HG03565 (cell line): ENCODE measurements around the gene CFAP97D2.
"Not testable (repeated sequence)": the region's sequence is repeated elsewhere in the genome, so short reads cannot be mapped to it uniquely, and the experiment has no call there.

Source experiments
- ATAC-seq: cut with Tn5 transposase; IDR thresholded peaks from one replicate; pipeline ENCODE4 v1.9.1; 2021; ENCODE audit warnings: mild to moderate bottlenecking, moderate library complexity; ENCODE audit not compliant: unreplicated experiment

The CFAP97D2 gene

DNA sequence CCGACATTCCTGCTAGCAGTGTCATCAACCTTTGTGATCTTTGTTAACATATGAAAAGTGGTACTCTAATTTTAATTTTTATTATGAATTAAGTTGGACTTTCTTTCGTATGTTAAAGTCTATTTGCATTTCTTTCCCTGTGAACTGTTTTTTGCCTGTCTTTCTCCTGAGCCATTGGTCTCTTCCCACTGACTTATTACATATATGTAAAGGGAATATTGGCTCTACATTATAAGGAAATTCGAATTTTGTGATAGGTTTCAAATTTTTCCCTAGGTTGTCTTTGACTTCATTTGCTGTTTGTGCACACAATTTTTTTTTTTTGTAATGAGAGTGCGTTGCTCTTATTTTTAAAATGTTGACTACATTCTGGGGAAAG is 55.2 kb downstream of the CFAP97D2 start:
- no peak for ATAC-seq

DNA sequence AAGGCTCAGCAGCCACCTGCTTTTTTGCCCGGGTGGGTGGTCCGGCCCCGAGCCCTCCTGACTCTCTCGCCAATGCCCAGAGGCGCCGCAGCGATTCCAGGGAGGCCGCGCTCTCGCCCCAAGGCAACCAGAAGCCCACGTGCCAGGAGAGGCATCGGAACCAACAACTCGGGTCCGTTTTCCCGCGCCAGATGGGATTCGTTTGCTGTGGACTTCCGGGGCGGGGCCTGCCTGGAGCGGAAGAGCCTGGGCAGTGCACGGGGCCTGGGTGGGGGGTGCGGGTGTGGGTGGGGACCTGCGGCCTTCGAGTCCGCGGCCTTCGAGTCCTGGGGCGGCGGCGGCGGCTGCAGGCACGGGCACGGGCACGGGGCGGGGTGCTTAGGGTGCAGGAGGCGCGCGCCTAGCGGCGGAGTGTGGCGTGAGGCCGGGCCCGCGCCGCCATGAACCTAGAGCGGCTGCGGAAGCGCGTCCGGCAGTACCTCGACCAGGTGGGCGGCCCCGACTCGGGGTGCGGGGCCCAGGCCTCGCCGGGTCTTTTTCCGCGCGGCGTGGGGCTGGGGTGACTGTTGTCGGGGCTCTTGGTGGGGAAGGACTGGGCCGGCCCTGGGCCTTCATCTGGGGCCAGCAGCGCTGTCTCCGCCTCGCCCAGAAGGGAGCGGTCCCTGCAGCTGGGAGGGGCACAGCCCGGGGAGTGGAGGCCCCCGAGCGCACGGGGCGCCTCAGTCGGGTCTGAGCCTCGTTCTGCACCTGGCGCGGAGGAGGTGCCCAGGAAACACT is 55.8 kb downstream of the CFAP97D2 start, which contains the start of gene CDC16:
Gene CDC16 (plus strand): TSS at position 253 of the 777 bp plus-strand sequence. CDS start 188 bp downstream, at position 441.
- ATAC-seq: peak; percentile 67

DNA sequence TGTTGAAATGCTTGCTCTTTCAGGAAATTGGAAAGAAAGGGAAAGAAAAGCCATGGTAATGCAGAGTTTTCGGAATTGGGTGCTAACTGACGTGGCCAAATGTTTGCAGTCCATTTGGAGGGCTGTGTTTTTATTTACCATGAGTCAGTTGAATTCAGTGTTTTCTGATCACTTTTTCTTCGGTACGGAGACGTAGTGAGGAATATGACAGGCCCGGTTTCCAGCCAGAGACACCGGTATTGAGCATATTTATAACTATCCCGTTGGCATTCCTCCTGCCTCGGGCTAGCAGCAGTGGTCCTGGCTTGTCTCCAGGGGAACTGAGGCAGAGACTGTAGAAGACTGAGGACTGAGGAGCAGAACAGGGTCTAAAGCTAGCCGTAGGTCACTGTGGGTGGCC is 56.6 kb downstream of the CFAP97D2 start:
- ATAC-seq: no peak

DNA sequence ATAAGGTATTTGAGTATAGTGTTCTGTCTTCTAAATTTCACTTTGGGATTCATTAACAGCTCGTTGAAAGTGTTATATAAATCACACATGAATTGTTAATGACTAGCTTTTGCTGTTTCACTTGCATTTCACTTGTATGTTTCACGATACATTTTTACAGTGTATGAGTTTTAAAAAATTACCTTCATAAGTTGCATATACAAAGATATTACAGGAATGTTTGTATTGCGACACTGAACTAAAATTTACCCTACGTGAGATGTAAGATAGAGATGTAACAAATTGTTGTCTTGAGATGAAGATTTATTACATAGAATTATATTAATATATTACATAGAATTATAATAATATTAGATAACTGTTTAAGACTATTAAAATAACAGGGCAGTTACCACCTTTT is 57.2 kb downstream of the CFAP97D2 start:
- no peak for ATAC-seq

DNA sequence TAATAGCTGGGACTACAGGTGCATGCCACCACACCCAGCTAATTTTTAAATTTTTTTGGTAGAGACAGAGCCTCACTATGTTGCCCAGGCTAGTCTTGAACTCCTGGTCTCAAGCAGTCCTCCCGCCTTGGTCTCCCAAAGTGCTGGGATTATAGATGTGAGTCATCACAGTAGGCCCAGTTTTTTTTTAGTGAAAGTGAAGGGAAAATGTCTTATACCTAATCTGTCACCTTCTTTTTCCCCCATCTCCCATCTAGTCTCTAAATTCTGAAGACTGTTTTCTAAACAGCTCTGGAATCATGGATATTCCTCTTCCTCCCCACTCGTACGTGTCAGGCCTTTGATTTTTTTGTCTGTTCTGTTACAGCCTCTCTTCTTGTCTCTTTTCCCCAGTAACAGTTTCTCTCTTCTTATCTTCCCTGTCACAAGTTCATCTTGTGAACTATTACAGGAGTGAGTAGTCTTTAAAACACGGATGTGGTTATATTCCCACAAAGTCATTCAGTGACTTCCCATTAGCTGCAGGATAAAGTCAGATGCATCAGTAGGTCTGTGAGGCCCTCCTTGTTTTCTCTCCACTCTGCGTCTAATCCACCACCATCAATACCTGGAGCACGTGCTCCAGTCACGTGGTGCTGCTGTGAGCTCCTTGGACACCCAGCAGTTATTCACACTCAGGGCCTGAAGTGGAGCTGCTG is 58.5 kb downstream of the CFAP97D2 start:
- ATAC-seq: no peak

DNA sequence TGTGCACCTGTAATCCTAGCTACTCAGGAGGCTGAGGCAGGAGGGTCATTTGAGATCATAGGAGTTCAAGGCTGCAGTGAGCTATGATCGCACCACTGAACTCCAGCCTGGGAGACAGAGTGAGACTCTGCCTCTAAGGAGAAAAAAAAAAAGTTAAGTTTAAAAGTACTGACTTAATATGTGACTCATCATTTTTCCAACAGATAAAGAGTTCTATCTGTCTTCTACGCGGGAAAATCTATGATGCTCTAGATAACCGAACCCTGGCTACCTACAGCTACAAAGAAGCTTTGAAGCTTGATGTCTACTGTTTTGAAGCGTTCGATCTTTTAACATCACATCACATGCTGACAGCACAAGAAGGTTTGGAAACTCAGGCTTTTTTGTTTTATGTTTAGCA is 62.9 kb downstream of the CFAP97D2 start:
- no peak for ATAC-seq

DNA sequence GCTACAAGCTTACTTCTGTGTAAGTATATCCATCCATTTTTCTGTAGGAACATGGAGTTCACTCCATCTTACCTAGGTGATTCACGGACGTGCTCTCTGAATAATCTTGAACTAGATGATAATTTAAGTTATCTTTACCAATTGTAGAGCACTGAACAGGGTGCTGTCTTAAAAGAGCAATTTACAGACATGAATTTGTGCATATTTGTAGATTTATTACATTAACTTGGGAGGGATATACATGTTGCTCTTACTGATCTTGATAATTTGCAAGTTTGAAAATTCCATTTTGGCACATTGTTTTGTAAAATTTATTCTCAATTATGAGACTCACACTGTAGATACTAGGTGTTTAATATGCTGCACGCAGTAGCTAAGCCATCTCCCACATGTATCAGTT is 64.9 kb downstream of the CFAP97D2 start:
- no peak for ATAC-seq

DNA sequence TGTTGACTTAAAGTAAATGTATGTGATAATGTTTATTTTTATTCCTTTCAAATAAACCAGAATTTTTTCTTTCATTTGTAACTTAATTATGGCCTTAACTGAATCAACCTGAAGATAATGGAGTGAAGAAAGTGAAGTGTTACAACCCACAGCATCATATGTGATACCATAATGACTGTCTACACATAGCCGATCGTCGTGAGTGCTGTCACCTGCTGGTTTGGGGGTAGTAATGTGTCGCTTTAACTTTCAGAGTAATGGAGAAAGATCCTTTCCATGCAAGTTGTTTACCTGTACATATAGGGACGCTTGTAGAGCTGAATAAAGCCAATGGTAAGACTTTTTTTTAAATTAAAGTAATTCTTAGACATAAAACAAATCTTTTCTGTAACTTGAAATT is 65.6 kb downstream of the CFAP97D2 start:
- no peak for ATAC-seq

DNA sequence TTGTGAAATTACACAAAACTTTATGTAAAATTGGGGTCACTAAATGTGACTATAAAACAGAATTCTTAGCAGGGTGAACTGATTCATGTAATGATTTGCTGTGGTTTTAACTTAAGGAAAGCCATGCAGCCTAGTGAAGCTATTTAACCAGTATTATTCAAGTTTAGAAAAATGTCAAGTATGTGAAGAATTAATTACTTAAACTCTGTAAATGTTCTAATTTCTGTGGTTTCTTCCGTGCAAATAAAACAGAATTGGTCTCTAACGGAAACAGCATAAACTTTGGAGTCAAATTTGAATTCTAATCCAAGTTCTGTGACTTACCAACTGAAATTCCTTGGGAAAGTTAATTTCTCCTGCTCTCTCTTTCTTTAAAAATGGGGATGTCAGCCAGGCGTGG is 69.0 kb downstream of the CFAP97D2 start:
- no peak for ATAC-seq

DNA sequence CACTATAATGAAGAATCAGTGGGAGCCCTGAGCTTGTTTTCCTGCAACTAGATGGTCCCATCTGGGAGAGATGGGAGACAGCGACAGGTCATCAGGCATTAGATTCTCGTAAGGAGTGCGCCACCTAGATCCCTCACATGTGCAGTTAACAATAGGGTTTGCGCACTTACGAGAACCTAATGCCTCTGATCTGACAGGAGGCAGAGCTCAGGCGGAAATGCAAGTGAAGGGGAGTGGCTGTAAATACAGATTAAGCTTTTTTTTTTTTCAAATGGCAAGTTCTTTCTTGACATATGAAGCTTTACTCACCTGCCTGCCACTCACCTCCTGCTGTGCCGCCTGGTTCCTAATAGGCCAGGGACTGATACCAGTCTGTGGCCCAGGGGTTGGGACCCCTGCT is 70.0 kb downstream of the CFAP97D2 start:
- ATAC-seq: no peak

DNA sequence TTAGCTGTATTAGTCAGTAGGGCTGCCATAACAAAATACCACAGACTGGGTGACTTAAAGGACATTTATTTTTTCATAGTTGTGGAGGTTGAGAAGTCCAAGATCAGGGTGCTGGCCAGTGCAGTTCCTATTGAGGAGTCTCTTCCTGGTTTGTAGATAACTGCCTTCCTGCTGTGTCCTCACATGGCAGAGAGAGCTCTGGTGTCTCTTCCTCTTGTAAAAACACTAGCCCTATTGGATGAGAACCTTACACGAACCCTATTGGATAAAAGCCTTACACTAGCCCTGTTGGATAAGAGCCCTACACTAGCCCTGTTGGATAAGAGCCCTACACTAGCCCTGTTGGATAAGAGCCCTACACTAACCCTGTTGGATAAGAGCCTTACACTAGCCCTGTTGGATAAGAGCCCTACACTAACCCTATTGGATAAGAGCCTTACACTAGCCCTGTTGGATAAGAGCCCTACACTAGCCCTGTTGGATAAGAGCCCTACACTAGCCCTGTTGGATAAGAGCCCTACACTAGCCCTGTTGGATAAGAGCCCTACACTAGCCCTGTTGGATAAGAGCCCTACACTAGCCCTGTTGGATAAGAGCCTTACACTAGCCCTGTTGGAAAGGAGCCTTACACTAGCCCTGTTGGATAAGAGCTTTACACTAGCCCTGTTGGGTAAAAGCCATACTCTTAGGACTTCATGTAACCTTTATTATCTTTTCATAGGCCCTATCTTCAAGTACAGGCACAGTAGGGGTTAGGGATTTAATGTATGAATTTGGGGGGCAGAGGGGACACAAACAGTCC is 72.8 kb downstream of the CFAP97D2 start:
- not testable (repeated sequence) for ATAC-seq

DNA sequence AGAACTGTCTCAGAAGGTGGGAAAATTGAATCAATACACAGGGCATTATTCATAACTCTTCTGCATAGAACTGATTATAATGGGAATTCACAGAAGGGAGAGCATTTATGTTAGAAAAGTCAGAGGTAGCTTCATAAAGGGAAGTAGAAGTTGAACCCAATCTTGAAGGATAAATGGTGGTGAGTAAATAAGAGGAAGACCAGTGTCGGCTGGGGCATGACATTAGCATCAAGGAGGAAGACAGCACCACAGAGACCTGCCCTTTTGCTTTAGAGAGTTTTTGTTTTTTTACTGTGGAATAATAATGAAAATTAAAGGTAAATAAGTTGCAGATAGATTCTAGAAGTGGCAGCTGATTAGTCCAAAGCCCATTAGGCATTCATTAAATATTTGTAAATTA is 77.5 kb downstream of the CFAP97D2 start:
- ATAC-seq: no peak

DNA sequence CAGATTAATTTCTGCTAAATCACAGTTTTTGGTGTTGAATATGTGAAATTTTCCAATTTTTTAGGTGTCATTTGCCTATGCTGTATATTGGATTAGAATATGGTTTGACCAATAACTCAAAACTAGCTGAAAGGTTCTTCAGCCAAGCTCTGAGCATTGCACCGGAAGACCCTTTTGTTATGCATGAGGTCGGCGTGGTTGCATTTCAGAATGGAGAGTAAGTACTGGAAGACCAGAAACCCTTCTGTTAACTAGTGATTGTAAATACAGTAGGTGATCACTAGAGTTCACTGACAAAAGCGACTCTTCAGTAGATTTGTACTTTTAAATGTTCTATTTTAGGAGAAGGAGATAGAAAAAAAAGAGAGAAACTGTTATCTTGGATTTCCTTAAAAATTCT is 78.0 kb downstream of the CFAP97D2 start:
- ATAC-seq: no peak

DNA sequence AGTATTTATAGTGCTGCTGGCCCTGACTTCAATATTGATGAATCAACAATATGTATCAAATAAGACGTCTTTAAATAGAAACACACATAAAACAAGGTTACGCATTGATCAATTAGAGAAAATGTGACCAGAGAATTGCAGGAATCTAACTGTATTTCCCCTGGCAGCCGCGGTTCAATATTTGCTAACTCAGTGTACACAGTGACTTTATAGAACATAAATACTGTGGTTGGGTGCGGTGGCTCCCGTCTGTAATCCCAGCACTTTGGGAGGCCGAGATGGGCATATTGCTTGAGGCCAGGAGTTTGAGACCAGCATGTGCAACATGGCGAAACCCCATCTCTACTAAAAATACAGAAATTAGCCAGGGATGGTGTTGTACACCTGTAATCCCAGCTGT is 79.5 kb downstream of the CFAP97D2 start:
- no peak for ATAC-seq

DNA sequence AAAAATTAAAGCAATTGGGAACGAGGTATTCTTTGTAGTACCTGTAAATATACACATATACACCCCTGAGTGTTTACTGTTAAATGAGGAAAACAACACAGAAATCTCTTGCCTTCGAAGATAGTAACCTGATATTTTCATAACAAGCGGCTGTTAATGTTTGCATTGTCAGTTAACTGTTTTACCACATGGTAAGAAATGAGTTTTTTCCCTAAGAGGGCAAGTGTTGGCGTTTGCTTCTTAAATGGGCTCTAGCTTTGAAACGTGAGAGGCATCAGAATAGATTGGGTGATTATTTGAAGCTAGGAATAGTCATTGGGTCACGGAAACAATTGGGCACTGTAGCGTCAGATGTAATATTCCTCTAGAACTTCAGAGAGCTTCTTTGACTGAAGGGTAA is 80.3 kb downstream of the CFAP97D2 start:
- ATAC-seq: no peak

DNA sequence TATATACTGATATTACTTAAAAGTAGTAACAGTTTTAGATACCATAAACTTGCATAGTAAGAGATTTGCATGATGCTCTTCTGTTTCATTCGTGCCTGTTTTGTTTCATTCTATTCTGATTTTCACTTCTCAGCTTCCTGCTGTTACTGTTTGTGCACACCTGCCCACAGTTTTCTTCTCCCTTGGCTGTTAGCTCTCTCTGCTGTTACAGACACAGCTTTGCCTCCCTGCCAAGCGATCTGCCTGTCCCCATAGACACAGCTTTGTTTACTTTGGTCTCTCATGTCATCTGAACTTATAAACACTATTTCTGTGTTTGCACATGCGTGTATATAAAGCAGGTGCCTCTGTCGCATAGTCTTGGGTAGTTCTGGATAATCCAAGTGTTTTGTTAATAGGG is 80.9 kb downstream of the CFAP97D2 start:
- ATAC-seq: no peak

DNA sequence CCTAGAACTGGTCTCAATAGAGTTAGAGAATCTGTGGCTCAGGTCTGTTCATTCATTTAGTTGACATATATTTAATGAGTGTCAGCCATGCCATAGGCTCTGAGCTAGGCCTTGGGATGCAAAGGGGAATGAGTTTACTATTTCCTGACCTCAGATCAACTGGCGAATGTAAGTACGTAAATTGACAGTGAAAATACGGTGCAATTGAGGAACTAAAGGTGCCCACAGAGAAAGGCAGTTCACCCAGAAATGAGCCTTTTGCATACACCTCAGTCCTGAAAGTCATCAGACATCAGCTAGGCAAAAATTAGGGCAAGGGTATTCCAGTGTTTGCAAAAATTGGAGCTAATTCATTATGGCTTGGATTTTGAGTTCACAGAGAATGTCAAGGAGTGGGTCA is 81.8 kb downstream of the CFAP97D2 start:
- ATAC-seq: no peak

DNA sequence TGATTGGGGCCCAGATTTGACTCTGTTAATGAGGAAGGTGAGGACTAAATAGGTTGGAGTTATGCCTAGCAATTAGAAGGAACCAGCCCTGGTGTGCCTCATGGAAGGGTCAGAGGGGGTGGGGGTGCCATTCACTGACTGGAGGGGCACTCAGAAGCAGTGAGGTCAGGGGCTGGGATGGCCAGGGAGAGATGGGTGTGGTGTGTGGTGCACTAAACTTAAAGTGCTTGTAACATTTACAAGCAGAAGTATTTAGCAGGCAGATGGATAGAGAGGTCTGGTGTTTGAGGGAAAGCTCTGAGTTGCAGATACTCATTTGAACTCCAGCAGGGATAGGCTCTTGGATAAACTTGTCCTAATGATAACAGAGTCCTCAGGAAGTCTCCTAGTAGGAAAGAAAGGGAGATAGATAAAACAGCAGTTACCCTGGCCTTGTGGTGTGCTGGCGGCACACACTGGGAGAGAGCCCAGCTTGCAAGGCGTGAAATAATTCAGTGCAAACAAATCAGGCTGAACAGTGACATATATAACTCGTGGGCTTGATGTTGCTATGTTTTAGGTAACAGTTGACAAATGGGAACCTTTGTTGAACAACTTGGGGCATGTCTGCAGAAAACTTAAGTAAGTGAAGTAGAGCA is 82.4 kb downstream of the CFAP97D2 start:
- no peak for ATAC-seq

DNA sequence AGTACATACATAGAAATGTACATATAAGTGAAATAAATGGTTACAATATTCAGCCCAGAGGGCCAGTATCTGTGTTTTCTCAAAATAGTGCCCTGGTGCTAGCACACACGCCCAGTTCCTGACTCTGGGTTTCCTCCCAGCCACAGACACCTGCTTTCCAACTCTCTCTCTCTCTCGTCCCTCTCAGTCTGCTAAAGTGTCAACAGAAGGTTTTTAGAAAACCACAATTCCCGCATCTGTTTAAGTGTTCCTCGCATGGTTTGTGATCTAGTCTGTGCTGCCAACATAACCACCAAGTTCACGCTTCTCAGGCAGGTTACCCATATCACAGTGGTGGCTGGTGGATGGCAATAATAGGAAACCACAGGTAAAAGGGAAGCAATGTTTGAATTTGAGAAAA is 84.5 kb downstream of the CFAP97D2 start:
- no peak for ATAC-seq

DNA sequence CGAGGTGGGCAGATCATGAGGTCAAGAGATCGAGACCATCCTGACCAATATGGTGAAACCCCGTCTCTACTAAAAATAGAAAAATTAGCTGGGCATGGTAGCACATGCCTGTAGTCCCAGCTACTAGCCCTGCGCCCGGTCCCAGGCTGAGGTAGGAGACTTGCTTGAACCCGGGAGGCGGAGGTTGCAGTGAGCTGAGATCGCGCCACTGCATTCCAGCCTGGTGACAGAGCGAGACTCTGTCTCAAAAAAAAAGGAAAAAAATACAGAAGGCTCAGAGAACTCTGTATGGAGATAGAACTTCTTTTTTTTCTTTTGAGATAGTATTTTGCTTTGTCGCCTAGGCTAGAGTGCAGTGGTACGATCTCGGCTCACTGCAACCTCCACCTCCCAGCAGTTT is 85.3 kb downstream of the CFAP97D2 start:
- not testable (repeated sequence) for ATAC-seq
